IMR-90 (cell line): ENCODE data around the gene RNF111. TPM values are rescaled to one million over a fixed set of nuclear protein-coding genes. Genes with fewer than 3 reads are reported as not detected.

ENCODE experiments used
- ATAC-seq: fragments of 200-7000 bp; cut with Tn5 transposase; 2 replicates; pipeline ENCODE4 v1.9.1; 2020; ENCODE audit warnings: low read depth, mild to moderate bottlenecking, moderate library complexity
- BruUV-seq: library from RNA; stranded (reverse); fragments of 400-500 nt; replicated peaks from 2 replicates; lab custom pipeline; 2021; lab: Mats Ljungman, UMichigan
- CTCF ChIA-PET: fragments of 300-600 bp; formaldehyde crosslinking; extraction: SDS; loops from one replicate; lab custom pipeline; 2021; ENCODE audit warnings: antibody characterized with exemption; lab: Yijun Ruan, JAX
- POLR2A ChIA-PET: fragments of 300-600 bp; sonication (Branson Sonifier 250); formaldehyde crosslinking; loops from one replicate; lab custom pipeline; 2022; ENCODE audit warnings: antibody characterized with exemption; ENCODE audit not compliant: unreplicated experiment; lab: Charles Lee
- DNase-seq: peaks from one replicate; pipeline ENCODE4 v3.0.0; 2013
- H2AFZ ChIP-seq: replicated peaks from 2 replicates; pipeline ENCODE3; 2013; ENCODE audit warnings: low read length, mild to moderate bottlenecking; ENCODE audit not compliant: poor library complexity
- H2AK5ac ChIP-seq: 2 replicates; pipeline ENCODE4 v1.6.1; 2013; ENCODE audit warnings: low read depth, low read length, inconsistent platforms
- H2AK9ac ChIP-seq: replicated peaks from 2 replicates; pipeline ENCODE3; 2013; ENCODE audit warnings: mild to moderate bottlenecking, low read depth, low read length, moderate library complexity; ENCODE audit not compliant: poor library complexity
- H2BK120ac ChIP-seq: 2 replicates; pipeline ENCODE4 v1.6.1; 2013; ENCODE audit warnings: low read depth, low read length, inconsistent platforms
- H2BK15ac ChIP-seq: 3 replicates; pipeline ENCODE4 v1.6.1; 2013; ENCODE audit warnings: low read depth, low read length, inconsistent platforms
- H2BK20ac ChIP-seq: 2 replicates; pipeline ENCODE4 v1.6.1; 2013; ENCODE audit warnings: low read depth, mild to moderate bottlenecking, inconsistent platforms, low read length, moderate library complexity
- H2BK5ac ChIP-seq: 2 replicates; pipeline ENCODE4 v1.6.1; 2013; ENCODE audit warnings: mild to moderate bottlenecking, low read depth, low read length, inconsistent platforms; ENCODE audit not compliant: poor library complexity, severe bottlenecking
- H3K14ac ChIP-seq: replicated peaks from 2 replicates; pipeline ENCODE4 v1.6.1; 2013; ENCODE audit warnings: low read depth, low read length, inconsistent platforms
- H3K18ac ChIP-seq: 2 replicates; pipeline ENCODE4 v1.6.1; 2013; ENCODE audit warnings: low read depth, low read length, control low read depth
- H3K23ac ChIP-seq: 2 replicates; pipeline ENCODE4 v1.6.1; 2013; ENCODE audit warnings: low read depth, low read length, inconsistent platforms
- H3K27ac ChIP-seq: 2 replicates; pipeline ENCODE4 v1.5.1; 2013; ENCODE audit warnings: mild to moderate bottlenecking, control low read depth, low read length; ENCODE audit not compliant: insufficient read depth
- H3K27me3 ChIP-seq: 2 replicates; pipeline ENCODE4 v1.6.1; 2013; ENCODE audit warnings: low read length; ENCODE audit not compliant: control insufficient read depth, insufficient read depth
- H3K36me3 ChIP-seq: 2 replicates; pipeline ENCODE4 v1.6.1; 2013; ENCODE audit warnings: low read length, mixed read lengths; ENCODE audit not compliant: control insufficient read depth, insufficient read depth
- H3K4ac ChIP-seq: 2 replicates; pipeline ENCODE4 v1.6.1; 2013; ENCODE audit warnings: low read depth, low read length, inconsistent platforms
- H3K4me1 ChIP-seq: 2 replicates; pipeline ENCODE4 v1.6.1; 2013; ENCODE audit warnings: low read length, mixed read lengths; ENCODE audit not compliant: control insufficient read depth, insufficient read depth
- H3K4me2 ChIP-seq: 2 replicates; pipeline ENCODE4 v1.6.1; 2013; ENCODE audit warnings: low read depth, mild to moderate bottlenecking, control low read depth, low read length, moderate library complexity
- H3K4me3 ChIP-seq: 2 replicates; pipeline ENCODE4 v1.5.1; 2013; ENCODE audit warnings: low read depth, mild to moderate bottlenecking, control low read depth, low read length, moderate library complexity; ENCODE audit not compliant: insufficient read depth
- H3K56ac ChIP-seq: 2 replicates; pipeline ENCODE4 v1.6.1; 2013; ENCODE audit warnings: low read length, inconsistent platforms; ENCODE audit not compliant: insufficient read depth; ENCODE audit errors: extremely low read depth
- H3K79me1 ChIP-seq, 2 experiments: 2 replicates each; pipeline ENCODE4 v1.6.1; 2013; ENCODE audit warnings: low read length in 2 of 2, inconsistent platforms in 1 of 2, low read depth in 1 of 2
- H3K9ac ChIP-seq: 2 replicates; pipeline ENCODE4 v1.6.1; 2013; ENCODE audit warnings: low read depth, low read length, control low read depth
- H3K9me1 ChIP-seq: 2 replicates; pipeline ENCODE4 v1.6.1; 2013; ENCODE audit warnings: low read length, inconsistent platforms; ENCODE audit not compliant: insufficient read depth
- H3K9me3 ChIP-seq: 2 replicates; pipeline ENCODE4 v1.6.1; 2013; ENCODE audit warnings: low read length; ENCODE audit not compliant: control insufficient read depth, insufficient read depth
- H4K20me1 ChIP-seq: 2 replicates; pipeline ENCODE4 v1.6.1; 2013; ENCODE audit warnings: low read length, inconsistent platforms; ENCODE audit not compliant: insufficient read depth
- H4K5ac ChIP-seq: 2 replicates; pipeline ENCODE4 v1.6.1; 2013; ENCODE audit warnings: mild to moderate bottlenecking, low read depth, low read length, control low read depth
- H4K8ac ChIP-seq, 2 experiments: 2 replicates each; pipeline ENCODE4 v1.6.1; 2013; ENCODE audit warnings: low read depth in 2 of 2, low read length in 2 of 2, control low read depth in 1 of 2, inconsistent platforms in 1 of 2
- H4K91ac ChIP-seq: 2 replicates; pipeline ENCODE4 v1.6.1; 2013; ENCODE audit warnings: low read depth, low read length, inconsistent platforms; ENCODE audit not compliant: insufficient read depth
- BHLHE40 ChIP-seq: fragments of 150-350 bp; IDR thresholded peaks from 2 replicates; pipeline ENCODE4 v1.6.1; 2016; ENCODE audit warnings: mild to moderate bottlenecking, low read depth, low read length
- CEBPB ChIP-seq: IDR thresholded peaks from 2 replicates; pipeline ENCODE4 v1.6.1; 2012; ENCODE audit warnings: low read depth, low read length, improper control_type of control experiment
- CHD1 ChIP-seq: IDR thresholded peaks from 2 replicates; pipeline ENCODE4 v1.6.1; 2012; ENCODE audit warnings: low read depth, low read length, improper control_type of control experiment
- FOS ChIP-seq: fragments of 150-350 bp; IDR thresholded peaks from 2 replicates; pipeline ENCODE4 v1.6.1; 2016; ENCODE audit warnings: low read depth, low read length
- MAFK ChIP-seq: IDR thresholded peaks from 2 replicates; pipeline ENCODE4 v1.6.1; 2012; ENCODE audit warnings: low read depth, low read length, improper control_type of control experiment
- MAZ ChIP-seq: IDR thresholded peaks from 2 replicates; pipeline ENCODE4 v1.6.1; 2012; ENCODE audit warnings: low read depth, mild to moderate bottlenecking, low read length, improper control_type of control experiment, moderate library complexity, borderline replicate concordance
- MXI1 ChIP-seq: IDR thresholded peaks from 2 replicates; pipeline ENCODE4 v1.6.1; 2012; ENCODE audit warnings: low read depth, mild to moderate bottlenecking, low read length, moderate library complexity, borderline replicate concordance
- NFE2L2 ChIP-seq: fragments of 150-350 bp; IDR thresholded peaks from 2 replicates; pipeline ENCODE4 v1.6.1; 2016; ENCODE audit warnings: low read depth, mild to moderate bottlenecking, low read length
- POLR2A ChIP-seq: IDR thresholded peaks from 2 replicates; pipeline ENCODE4 v1.6.1; 2012; ENCODE audit warnings: mild to moderate bottlenecking, low read depth, low read length
- RAD21 ChIP-seq: IDR thresholded peaks from 2 replicates; pipeline ENCODE4 v1.6.1; 2012; ENCODE audit warnings: low read length, improper control_type of control experiment
- RCOR1 ChIP-seq: IDR thresholded peaks from 2 replicates; pipeline ENCODE4 v1.6.1; 2012; ENCODE audit warnings: mild to moderate bottlenecking, low read length, improper control_type of control experiment; ENCODE audit not compliant: insufficient replicate concordance
- RFX5 ChIP-seq: IDR thresholded peaks from 2 replicates; pipeline ENCODE4 v1.8.0; 2012; ENCODE audit warnings: low read depth, mild to moderate bottlenecking, low read length, moderate library complexity
- SMC3 ChIP-seq: fragments of 150-350 bp; IDR thresholded peaks from 2 replicates; pipeline ENCODE4 v1.6.1; 2016; ENCODE audit warnings: low read depth, mild to moderate bottlenecking, antibody characterized with exemption, low read length, moderate library complexity
- USF2 ChIP-seq: fragments of 150-350 bp; IDR thresholded peaks from 2 replicates; pipeline ENCODE4 v1.6.1; 2017; ENCODE audit warnings: mild to moderate bottlenecking, antibody characterized with exemption, low read length, low read depth
- WGBS, 2 experiments: methylation state at CpG; one replicate each; pipeline versions ENCODE4 v1.1.5 to v1.1.7; 2013; ENCODE audit warnings: missing lambda C conversion rate in 2 of 2; ENCODE audit not compliant: insufficient read length in 1 of 2; ENCODE audit errors: extremely low coverage in 2 of 2; 5-methylcytosine and 5-hydroxymethylcytosine counted together
- dilution Hi-C: fragments of 300-500 bp; cut with HindIII; formaldehyde crosslinking; loops from one replicate; pipeline ENCODE4 v1.14.3; 2018; ENCODE audit warnings: low sequenced_read_pairs; ENCODE audit not compliant: unreplicated experiment
- in situ Hi-C: fragments of 300-500 bp; cut with MboI; formaldehyde crosslinking; loops from 3 replicates; pipeline ENCODE4 v1.14.3; 2019; ENCODE audit warnings: low sequenced_read_pairs, inconsistent platforms, mixed read lengths
- intact Hi-C: fragments of 100-400 bp; cut with micrococcal nuclease; formaldehyde crosslinking; loops from 2 replicates; pipeline ENCODE4 v1.10.0; 2022
- polyA plus RNA-seq, 3 experiments: library from polyadenylated mRNA; depleted of rRNA; stranded (reverse); fragments of >200 nt; gene quantifications; 2 replicates each; pipeline ENCODE4 v1.2.3, GENCODE V29; 2012; ENCODE audit warnings: low replicate concordance in 1 of 3
- total RNA-seq: library from RNA; depleted of rRNA; stranded (reverse); fragments of >200 nt; gene quantifications from 2 replicates; pipeline ENCODE4 v1.2.3, GENCODE V29; 2012
- TF ChIP-seq, protein P1 (sequence below): conservative IDR thresholded peaks from 2 replicates; pipeline ENCODE4 v1.5.1; 2012; ENCODE audit warnings: mild to moderate bottlenecking, low read depth, low read length, improper control_type of control experiment
- TF ChIP-seq, protein P2 (sequence below): fragments of 150-350 bp; IDR thresholded peaks from 2 replicates; pipeline ENCODE4 v1.6.1; 2016; ENCODE audit warnings: low read depth, mild to moderate bottlenecking, low read length, moderate library complexity, borderline replicate concordance

Gene RNF111
- total and polyA plus RNA-seq, 2 of the 4 experiments (the other 2 are of a cell fraction): 13.5 to 20.1 TPM

DNA sequence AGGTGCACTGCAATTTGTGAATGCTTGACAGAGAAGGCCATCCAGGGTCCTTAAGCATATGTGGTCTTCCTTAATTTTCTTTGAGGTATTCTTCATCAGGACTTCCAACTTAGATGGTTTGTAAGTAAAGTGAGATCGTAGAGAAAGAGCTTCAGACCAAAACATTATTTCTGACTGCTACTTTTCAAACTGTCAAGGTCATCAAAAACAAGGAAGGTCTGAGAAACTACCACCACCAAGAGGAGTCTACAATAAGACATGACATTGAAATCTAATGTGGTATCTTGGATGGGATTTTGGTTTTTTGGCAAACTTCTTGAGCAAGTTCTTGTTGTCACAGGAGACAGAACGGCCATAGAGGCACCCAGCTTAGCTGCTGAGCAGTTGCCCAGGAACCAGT, 20.0 kb upstream of the RNF111 start:
- Histone ChIP-seq H2AK9ac (no peak overlapping the region), H2AK5ac (no peak overlapping the region), H2BK20ac (no peak overlapping the region), H3K18ac (no peak overlapping the region), H3K9ac (no peak overlapping the region), H4K20me1 (no peaks in the 10 kb centered on the region), H3K4ac (no peak overlapping the region), H3K4me2 (no peak overlapping the region), H2BK15ac (no peak overlapping the region), H3K9me3 (no peaks in the 10 kb centered on the region), H3K4me3 (no peak overlapping the region), H3K56ac (no peak overlapping the region), H3K23ac (no peak overlapping the region), H4K8ac (no peak overlapping the region), H2BK120ac (no peak overlapping the region), H2BK5ac (no peak overlapping the region), H3K4me1 (no peaks in the 10 kb centered on the region; the same call in 1 of the 2 replicates), H3K79me1 (no peaks in the 10 kb centered on the region), H3K27me3 (no peaks in the 10 kb centered on the region), H3K9me1 (no peaks in the 10 kb centered on the region; the same call in 1 of the 2 replicates), H4K5ac (no peak overlapping the region), H4K91ac (no peak overlapping the region), H3K36me3 (no peaks in the 10 kb centered on the region), H3K14ac (no peak overlapping the region), H2AFZ (no peak overlapping the region), H3K27ac (no peak overlapping the region)
- ATAC-seq (no peak), DNase-seq (no peak)
- BruUV-seq: no TSS peak
- POLR2A ChIA-PET: no interaction called here
- intact Hi-C loops: no loop called here
- no CpG with 5 or more reads among the region's 2 CpGs for WGBS, 2 experiments
- CTCF ChIA-PET: interaction anchor here (0.5 to 1.1 kb wide), 2 partner anchors 15 to 436 kb away, joined by 3 to 4 read pairs; no protein-coding TSS in a partner anchor
- dilution Hi-C loops: no loop called here
- TF ChIP-seq RCOR1: no peak
- TF ChIP-seq BHLHE40: no peak
- TF ChIP-seq CEBPB: no peak
- TF ChIP-seq, protein P1, sequence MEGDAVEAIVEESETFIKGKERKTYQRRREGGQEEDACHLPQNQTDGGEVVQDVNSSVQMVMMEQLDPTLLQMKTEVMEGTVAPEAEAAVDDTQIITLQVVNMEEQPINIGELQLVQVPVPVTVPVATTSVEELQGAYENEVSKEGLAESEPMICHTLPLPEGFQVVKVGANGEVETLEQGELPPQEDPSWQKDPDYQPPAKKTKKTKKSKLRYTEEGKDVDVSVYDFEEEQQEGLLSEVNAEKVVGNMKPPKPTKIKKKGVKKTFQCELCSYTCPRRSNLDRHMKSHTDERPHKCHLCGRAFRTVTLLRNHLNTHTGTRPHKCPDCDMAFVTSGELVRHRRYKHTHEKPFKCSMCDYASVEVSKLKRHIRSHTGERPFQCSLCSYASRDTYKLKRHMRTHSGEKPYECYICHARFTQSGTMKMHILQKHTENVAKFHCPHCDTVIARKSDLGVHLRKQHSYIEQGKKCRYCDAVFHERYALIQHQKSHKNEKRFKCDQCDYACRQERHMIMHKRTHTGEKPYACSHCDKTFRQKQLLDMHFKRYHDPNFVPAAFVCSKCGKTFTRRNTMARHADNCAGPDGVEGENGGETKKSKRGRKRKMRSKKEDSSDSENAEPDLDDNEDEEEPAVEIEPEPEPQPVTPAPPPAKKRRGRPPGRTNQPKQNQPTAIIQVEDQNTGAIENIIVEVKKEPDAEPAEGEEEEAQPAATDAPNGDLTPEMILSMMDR: no peak
- TF ChIP-seq MXI1: no peak
- no peak for TF ChIP-seq MAZ
- TF ChIP-seq POLR2A: no peak
- no peak for TF ChIP-seq FOS
- no peak for TF ChIP-seq SMC3
- TF ChIP-seq USF2: no peak
- TF ChIP-seq RAD21: no peak
- TF ChIP-seq, protein P2, sequence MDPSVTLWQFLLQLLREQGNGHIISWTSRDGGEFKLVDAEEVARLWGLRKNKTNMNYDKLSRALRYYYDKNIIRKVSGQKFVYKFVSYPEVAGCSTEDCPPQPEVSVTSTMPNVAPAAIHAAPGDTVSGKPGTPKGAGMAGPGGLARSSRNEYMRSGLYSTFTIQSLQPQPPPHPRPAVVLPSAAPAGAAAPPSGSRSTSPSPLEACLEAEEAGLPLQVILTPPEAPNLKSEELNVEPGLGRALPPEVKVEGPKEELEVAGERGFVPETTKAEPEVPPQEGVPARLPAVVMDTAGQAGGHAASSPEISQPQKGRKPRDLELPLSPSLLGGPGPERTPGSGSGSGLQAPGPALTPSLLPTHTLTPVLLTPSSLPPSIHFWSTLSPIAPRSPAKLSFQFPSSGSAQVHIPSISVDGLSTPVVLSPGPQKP: no peak
- TF ChIP-seq CHD1: no peak
- no peak for TF ChIP-seq MAFK
- TF ChIP-seq RFX5: no peak
- no peak for TF ChIP-seq NFE2L2
- in situ Hi-C loops: no loop called here
